B cell (primary cell): ENCODE measurements around the gene NPTXR.

ENCODE experiments used
- CTCF ChIP-seq: fragments of 200-600 bp; IDR thresholded peaks from one replicate; pipeline ENCODE4 v1.8.0; 2022; ENCODE audit warnings: antibody characterized with exemption, mild to moderate bottlenecking
- EZH2 ChIP-seq: IDR thresholded peaks from 2 replicates; pipeline ENCODE4 v1.6.1; 2012; ENCODE audit warnings: borderline replicate concordance, low read depth, mild to moderate bottlenecking, moderate library complexity, low read length; ENCODE audit not compliant: insufficient read depth, poor library complexity, severe bottlenecking

- TF ChIP-seq CTCF, result no peak
- TF ChIP-seq EZH2, result no peak
These were observed 24.5 kb upstream of the NPTXR start for GRCh38 chr22:38868286-38868721.
